H4 (cell line): ENCODE data around the gene CES3. TPM values are rescaled to one million over a fixed set of nuclear protein-coding genes. Genes with fewer than 3 reads are reported as not detected.
"Not testable (repeated sequence)": the region's sequence is repeated elsewhere in the genome, so short reads cannot be mapped to it uniquely, and the experiment has no call there.

Source experiments
- DNase-seq: peaks from one replicate; pipeline ENCODE4 v3.0.0-alpha.2; 2015; ENCODE audit warnings: low spot score
- total RNA-seq: library from RNA; depleted of rRNA; stranded (reverse); fragments of >200 nt; shearing (Covaris generic); gene quantifications from 2 replicates; pipeline ENCODE4 v1.2.3, GENCODE V29; 2014

Gene CES3
- total RNA-seq, 1 experiment from 2014 or later: 1.2 TPM

DNA sequence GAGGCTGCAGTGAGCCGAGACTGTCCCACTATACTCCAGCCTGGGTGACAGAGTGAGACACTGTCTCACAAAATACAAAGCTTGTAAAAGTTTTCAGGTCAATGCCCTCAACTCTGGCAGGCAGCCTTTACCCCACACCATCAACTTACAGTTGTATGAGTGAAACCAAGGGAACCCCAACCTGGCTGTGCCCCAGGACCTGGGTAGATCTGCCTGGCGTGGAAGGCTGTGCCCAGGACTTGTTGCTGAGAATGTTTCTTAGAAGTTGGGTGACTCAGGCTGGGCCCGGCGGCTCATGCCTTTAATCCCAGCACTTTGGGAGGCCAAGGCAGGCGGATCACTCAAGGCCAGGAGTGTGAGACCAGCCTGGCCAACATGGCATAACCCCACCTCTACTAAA is 7.8 kb downstream of the CES3 start:
- no peak for DNase-seq

DNA sequence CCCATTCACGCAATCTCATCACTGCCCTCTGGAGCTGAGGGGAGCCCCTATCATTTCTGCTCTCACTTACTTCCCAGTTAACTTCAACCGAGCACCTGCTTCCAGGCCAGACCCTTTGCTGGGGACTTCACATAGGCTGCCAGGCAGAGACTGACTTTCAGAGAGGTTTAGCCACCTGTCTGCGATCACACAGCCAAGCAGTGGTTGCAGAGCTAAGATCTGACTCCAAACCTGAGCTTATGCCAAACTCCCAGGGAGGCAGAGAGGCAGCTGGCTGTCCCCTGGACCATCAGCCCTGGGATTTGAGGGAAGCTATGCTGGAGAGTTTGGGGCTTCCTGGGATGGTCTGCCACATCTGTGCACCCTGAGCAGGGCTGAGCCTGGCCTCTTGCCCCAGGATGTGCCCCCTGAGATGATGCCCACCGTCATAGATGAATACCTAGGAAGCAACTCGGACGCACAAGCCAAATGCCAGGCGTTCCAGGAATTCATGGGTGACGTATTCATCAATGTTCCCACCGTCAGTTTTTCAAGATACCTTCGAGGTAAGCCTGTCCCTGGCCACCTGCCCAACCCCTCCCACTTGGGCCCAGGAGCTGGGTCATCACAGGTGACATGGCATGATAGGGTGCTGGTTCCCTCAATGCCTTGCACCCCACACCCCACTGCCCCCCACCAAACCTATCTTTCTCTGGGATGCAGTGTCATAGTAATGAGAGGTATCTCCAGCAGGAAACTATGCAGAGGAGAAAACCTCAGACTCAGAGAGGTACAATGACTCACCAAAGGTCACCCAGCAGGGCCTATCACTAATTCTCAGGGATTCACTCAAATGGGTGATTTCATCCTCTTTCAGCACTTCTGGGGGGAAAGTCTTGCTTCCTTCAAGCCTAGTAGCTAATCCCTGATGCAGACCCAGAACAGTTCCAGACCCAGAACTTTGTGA is 10.0 kb downstream of the CES3 start:
- DNase-seq: no peak

DNA sequence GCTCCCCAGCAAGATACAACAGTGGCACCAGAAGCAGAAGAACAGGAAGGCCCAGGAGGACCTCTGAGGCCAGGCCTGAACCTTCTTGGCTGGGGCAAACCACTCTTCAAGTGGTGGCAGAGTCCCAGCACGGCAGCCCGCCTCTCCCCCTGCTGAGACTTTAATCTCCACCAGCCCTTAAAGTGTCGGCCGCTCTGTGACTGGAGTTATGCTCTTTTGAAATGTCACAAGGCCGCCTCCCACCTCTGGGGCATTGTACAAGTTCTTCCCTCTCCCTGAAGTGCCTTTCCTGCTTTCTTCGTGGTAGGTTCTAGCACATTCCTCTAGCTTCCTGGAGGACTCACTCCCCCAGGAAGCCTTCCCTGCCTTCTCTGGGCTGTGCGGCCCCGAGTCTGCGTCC is 11.9 kb downstream of the CES3 start:
- no peak for DNase-seq

DNA sequence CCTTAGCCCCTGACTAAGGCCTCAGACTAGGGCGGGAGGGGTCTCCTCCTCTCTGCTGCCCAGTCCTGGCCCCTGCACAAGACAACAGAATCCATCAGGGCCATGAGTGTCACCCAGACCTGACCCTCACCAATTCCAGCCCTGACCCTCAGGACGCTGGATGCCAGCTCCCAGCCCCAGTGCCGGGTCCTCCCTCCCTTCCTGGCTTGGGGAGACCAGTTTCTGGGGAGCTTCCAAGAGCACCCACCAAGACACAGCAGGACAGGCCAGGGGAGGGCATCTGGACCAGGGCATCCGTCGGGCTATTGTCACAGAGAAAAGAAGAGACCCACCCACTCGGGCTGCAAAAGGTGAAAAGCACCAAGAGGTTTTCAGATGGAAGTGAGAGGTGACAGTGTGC is 12.7 kb downstream of the CES3 start:
- DNase-seq: no peak

DNA sequence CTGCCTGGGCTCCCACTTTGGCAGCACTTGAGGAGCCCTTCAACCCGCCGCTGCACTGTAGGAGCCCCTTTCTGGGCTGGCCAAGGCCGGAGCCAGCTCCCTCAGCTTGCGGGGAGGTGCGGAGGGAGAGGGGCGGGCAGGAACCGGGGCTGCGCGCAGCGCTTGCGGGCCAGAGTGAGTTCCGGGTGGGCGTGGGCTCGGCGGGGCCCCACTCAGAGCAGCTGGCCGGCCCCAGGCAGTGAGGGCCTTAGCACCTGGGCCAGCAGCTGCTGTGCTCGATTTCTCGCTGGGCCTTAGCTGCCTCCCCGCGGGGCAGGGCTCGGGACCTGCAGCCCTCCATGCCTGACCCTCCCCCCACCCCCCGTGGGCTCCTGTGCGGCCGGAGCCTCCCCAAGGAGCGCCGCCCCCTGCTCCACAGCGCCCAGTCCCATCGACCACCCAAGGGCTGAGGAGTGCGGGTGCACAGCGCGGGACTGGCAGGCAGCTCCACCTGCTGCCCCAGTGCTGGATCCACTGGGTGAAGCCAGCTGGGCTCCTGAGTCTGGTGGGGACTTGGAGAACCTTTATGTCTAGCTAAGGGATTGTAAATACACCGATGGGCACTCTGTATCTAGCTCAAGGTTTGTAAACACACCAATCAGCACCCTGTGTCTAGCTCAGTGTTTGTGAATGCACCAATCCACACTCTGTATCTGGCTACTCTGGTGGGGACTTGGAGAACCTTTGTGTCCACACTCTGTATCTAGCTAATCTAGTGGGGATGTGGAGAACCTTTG is 13.3 kb downstream of the CES3 start:
- not testable (repeated sequence) for DNase-seq

DNA sequence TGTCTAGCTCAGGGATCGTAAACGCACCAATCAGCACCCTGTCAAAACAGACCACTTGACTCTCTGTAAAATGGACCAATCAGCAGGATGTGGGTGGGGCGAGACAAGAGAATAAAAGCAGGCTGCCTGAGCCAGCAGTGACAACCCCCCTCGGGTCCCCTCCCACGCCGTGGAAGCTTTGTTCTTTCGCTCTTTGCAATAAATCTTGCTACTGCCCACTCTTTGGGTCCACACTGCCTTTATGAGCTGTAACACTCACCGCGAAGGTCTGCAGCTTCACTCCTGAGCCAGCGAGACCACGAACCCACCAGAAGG is 13.8 kb downstream of the CES3 start:
- DNase-seq: not testable (repeated sequence)

DNA sequence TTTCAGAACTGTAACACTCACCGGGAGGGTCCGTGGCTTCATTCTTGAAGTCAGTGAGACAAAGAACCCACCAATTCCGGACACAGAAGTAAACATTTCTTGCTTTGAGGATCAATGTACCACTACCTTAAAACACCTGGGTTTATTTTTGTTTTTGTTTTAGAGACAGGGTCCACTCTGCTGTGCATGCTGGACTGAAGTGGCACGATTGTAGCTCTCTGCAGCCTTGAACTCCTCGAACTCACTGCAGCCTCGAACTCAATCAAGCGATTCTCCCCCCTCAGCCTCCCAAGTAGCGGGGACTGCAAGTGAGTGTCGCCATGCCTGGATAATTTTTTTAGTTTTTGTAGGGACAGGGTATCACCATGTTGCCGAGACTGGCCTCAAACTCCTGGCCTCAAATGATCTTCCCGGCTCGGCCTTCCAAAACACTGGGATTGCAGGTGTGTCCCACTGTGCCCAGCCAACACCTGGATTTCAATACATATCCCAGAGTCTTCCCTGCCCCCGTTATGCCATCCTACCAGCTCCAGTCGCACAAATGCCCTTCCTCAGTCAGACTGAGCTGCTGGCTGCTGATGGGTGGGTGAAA is 14.3 kb downstream of the CES3 start:
- no peak for DNase-seq

DNA sequence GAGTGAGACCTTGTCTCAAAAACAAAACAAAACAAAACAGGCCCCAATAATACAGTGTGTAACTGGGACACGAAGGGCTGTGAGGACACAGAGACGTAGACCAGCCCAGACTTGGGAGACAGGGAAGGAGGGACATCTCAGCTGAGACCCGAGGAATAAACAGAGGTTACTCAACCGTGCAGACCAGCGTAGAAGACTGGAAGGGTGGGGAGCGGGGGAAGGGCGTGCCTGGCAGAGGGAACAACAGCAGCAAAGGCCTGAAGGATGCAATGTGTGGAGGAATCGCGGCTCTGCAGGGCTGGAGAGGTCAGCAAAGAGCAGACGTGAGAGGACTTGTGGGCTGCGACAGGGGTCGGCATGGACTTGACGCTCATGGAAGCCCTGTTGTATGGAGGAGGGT is 15.7 kb downstream of the CES3 start:
- DNase-seq: no peak

DNA sequence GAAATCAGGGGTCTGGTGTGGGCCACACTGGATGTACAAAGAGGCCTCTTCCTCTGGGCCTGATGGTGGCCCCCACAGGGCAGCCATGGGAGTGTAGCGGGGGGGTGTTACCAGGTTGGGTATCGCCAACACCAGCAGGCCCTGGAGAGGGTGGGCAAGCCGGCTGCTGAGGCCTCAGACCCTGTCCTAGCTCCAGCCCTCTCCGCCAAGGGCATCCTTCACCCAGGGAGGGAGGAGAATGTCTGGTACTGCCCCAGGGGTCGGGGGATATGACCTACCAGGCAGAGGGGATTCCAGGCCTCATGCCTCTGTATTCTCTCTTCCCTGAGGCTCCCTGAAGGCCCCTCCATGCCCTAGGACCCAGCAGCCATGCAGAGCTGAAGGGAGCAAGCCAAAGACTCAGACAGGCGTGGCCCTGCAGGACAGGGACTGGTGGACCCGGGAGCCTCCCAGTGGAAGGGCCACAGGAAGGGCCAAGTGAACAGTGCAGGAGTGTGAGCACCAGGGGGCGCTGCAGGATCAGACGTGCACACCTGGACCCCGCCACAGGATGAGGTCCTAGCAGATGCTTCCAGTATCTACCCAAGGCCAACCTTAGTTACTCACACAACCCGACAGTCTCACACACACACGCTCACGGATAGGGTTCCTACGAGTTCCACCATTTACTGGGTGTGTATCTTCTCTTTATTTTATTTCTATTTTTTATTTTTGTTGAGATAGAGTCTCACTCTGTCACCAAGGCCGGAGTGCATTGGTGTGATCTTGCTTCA is 16.5 kb downstream of the CES3 start:
- peak; percentile 69 for DNase-seq

DNA sequence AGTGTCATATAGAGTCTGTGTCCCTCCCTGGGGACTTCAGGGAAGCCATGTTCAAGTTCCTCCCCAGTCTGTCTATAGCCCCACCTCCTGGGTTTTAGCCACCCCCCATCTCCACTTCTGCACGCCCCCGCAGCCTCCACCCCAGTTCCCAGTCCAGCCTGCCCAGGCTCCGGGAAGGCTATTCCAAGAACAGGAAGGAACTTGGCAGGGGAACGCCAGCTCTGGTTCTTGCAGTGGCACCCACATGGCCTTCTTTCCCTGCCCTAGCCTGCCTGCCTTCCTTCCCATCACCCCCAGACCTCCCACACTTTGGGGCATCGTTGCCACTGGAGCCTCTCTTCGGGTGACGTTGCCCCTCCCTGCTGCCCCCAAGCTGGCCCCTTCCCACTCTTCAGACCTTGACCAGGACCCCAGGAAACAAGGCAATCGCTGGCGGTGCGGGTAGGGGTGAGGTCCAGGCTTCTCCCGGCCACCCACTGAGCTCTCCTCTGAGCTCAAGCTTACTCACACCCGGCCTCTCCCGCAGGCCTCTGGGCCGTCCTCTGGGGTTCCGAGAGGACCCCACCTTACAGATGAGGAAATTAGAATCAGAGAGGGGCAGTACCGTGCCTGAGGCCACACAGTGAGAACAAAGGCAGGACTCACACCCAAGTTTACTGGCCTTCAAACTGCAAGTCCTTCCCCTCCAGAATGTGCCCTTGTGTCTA is 18.1 kb downstream of the CES3 start:
- no peak for DNase-seq

DNA sequence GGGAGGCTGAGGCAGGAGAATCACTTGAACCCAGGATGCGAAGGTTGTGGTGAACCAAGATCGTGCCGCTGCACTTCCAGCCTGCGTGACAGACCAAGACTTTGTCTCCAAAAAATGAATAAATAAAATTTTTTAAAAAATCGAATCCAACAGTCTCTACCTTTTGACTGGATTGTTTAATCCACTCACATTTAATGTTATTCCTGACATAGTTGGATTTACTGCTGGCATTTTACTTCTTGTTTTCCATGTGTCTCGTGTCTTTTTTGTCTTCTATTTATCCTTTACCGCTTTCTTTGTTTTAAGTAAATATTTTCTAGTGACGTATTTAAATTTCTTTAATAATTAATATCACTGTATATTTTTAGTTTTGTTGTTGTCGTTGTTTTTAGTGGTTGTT is 22.0 kb downstream of the CES3 start:
- no peak for DNase-seq

DNA sequence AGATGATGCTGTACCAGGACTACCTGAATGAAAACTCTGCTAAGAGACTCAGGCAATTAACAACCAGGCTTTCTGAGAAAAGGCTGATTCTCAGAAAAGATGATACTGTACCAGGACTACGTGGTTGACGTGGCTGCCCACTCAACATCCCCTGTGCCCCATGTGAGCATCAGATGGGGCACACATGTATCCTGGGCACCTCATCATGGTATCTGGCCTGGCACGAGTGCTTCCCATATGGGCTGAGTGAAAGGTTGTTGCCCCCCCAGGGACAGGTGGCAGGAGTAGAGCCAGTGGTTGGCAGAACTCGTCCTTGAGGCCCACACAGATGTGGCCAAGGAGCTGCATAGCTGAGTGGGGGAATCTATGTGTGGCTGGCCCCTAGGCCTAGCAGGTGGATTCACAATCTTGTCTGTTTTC is 23.8 kb downstream of the CES3 start:
- no peak for DNase-seq

DNA sequence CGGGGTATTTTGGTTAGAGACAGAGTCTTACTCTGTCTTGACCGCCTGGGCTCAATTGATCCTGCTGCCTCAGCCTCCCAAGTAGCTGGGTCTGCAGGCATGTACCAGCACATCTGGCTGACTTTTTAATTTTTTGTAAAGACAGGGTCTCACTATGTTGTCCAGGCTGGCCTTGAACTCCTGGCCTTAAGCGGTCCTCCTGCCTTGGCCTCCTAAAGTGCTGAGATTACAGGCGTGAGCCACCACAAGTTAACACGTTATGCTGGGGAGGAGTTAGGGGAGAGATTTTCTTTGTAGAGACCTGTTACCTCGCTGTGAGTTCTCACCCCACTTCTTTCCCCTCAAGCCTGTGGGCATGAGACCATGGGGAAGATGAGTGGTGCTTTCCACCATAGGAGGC is 25.5 kb downstream of the CES3 start:
- DNase-seq: no peak

DNA sequence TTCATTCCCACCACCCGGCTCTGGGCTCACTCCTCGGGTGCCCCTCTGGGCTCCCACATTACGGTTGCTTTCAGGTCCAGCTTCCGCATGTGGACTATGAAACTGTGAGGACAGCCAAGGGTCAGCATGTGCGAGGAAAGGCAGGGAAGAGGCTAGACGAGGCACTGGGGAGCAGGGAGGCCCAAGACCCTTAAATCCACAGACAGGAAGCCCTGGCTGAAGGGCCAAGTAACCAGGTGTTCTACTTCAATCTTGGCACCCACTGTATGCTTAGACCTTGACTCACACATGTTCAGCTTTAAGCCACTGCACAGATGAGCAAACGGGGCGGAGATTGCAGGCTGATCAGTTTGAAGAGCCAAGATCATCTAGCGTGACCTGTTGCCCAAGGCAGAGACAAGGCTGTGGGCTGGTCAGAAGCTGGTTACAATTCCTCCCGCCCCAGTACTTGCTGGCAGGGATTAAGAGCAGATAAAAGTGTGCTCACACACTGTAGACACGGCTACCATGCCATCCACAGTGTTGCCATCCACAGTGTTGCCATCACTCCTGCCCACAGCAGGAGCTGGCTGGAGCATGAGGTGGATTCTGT is 27.2 kb downstream of the CES3 start, which contains the start of gene CES4A:
TSS of gene CES4A (plus strand) at position 393 of the 592 bp plus-strand sequence. CDS start at position 577, 184 bp downstream.
- no peak for DNase-seq

DNA sequence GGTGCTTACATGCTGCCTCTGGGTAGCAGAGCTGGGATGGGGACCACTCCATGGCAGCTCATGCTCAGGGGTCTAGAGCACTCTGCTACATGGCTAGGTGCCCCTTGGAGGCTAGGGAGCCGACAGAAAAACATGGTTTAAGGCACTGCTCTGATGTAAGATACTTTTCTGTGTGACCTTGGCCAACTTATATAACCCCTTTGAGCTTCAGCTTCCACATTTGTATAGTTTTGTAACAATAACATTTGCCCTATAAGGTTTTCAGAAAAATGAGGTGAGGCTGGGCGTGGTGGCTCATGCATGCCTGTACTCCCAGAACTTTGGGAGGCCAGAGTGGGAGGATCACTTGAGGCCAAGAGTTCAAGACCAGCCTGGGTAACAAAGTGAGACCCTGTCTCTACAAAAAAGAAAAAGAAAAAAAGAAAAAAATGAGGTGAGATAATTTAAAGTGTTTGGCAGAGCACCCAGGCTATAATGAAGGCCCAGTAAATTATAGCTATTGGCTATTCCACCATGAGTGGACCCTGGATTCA is 30.5 kb downstream of the CES3 start:
- DNase-seq: no peak

DNA sequence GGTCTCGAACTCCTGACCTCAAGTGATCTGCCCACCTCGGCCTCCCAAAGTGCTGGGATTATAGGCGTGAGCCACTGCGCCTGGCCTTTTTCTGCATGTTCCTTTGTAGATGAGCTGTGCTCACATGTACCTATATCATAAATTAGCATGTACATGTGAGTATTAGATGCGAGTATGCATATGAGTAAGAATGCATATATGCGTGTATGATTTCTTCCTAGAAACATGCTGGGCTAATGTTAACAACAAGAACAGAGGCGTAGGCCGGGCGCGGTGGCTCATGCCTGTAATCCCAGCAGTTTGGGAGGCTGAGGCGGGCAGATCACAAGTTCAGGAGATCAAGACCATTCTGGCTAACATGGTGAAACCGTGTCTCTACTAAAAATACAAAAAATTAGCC is 32.5 kb downstream of the CES3 start:
- not testable (repeated sequence) for DNase-seq

DNA sequence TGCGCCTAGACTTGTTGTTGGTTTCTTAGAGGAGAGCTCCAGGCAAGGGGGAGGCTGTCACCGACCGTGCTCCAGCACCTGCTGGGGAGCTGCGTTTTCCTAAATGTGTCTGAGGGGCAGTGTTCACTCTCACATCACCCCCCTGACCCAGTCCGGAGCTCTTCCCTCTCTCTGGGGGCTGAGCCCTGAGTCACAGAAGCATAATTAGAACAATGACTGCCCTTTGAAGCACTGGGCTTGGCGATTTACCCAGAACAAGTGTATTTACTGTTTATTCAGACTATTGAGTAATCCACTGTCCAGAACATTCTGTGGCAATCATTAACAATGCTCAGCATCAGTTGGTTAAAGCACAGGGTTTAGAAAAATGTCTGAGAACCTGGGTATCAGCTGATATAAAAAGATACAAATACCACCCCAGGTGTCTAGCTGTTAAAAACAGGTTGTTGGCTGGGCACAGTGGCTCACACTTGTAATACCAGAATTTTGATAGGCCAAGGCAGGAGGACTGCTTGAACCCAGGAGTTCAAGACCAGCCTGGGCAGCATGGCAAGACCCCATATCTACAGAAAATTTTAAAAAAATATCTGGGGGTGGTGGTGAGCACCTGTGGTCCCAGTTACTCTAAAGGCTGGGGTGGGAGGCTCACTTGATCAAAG is 35.4 kb downstream of the CES3 start:
- no peak for DNase-seq

DNA sequence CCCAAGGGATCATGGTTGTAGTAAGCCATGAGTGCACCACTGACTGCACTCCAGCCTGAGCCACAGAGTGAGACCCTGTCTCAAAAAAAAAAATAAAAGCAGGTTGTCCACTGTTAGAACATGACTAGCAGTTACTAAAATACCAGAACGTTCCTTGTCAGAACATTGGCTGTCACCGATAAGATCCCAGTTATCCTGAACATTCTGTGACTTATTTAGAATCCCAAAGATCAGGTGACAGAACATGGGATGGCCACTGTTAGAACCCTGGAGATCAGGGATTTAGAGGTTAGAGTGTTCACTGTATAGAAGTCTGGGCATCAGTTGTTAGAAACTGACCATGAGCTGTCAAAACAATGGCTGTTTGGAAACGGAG is 35.9 kb downstream of the CES3 start:
- no peak for DNase-seq

DNA sequence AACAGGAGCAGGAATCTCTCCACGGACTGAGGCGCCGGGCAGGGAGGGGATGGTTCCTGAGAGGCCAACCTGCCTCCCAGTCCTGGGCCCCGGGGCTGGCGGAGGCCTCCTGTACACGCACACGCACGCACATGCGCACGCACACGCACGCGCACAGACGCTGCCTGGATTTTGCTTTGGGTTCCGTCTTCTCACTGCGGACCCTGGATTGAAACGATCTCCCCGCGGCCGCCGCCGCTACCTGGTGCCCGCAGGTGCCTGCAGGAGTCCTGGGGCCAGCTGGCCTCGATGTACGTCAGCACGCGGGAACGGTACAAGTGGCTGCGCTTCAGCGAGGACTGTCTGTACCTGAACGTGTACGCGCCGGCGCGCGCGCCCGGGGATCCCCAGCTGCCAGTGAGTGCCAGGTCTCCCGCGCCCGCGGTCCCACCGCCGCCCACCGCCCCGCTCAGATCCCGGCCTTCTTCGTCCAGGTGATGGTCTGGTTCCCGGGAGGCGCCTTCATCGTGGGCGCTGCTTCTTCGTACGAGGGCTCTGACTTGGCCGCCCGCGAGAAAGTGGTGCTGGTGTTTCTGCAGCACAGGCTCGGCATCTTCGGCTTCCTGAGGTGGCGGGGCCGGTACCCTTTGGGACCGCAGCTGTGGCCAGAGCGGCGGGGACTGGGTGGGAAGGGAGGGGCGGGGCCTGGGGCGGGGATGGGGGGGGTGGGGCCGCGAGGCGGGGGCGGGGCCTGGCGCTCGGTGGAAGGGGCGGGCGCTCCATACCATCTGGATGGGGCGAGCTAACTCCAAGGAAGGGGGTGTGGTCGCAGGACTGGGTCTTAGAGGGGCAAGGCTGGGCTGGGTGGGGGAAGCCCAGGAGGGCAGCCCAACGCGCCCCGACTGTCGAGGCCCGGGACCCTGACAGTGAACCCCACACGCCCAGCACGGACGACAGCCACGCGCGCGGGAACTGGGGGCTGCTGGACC is 39.6 kb downstream of the CES3 start:
- no peak for DNase-seq
